GM19043 (cell line): ENCODE measurements around the gene ZNF280C.
"Not testable (repeated sequence)": the region's sequence is repeated elsewhere in the genome, so short reads cannot be mapped to it uniquely, and the experiment has no call there.

ENCODE experiments used
- ATAC-seq: cut with Tn5 transposase; IDR thresholded peaks from one replicate; pipeline ENCODE4 v1.9.1; 2021; ENCODE audit warnings: low read depth; ENCODE audit not compliant: unreplicated experiment

Gene ZNF280C

GRCh38 chrX:130268449-130269170 lies at the start of gene ZNF280C:
ZNF280C (minus strand) TSS chrX:130268899; CDS start chrX:130260449, 8,450 bp downstream.
- ATAC-seq = peak; percentile 84

GRCh38 chrX:130304587-130305368 lies 36.1 kb upstream of the ZNF280C start:
- no peak for ATAC-seq

GRCh38 chrX:130301977-130302376 lies 33.3 kb upstream of the ZNF280C start:
- no peak for ATAC-seq

GRCh38 chrX:130301405-130301804 lies 32.7 kb upstream of the ZNF280C start:
- ATAC-seq = no peak

- ATAC-seq = no peak
These were observed 31.2 kb upstream of the ZNF280C start for GRCh38 chrX:130300010-130300282.

- ATAC-seq = no peak
These were observed 30.7 kb upstream of the ZNF280C start for GRCh38 chrX:130299279-130300009.

- no peak for ATAC-seq
These were observed 28.0 kb upstream of the ZNF280C start for GRCh38 chrX:130296743-130297142.

GRCh38 chrX:130296297-130296678 lies 27.6 kb upstream of the ZNF280C start:
- no peak for ATAC-seq

- no peak for ATAC-seq
These were observed 27.0 kb upstream of the ZNF280C start for GRCh38 chrX:130295519-130296296.

GRCh38 chrX:130287071-130287770 lies 18.5 kb upstream of the ZNF280C start:
- no peak for ATAC-seq

- ATAC-seq = no peak
These were observed 17.0 kb upstream of the ZNF280C start for GRCh38 chrX:130285710-130286109.

- ATAC-seq = no peak
These were observed 16.4 kb upstream of the ZNF280C start for GRCh38 chrX:130285069-130285620.

GRCh38 chrX:130282151-130282550 lies 13.5 kb upstream of the ZNF280C start:
- ATAC-seq = no peak

- ATAC-seq = no peak
These were observed 12.2 kb upstream of the ZNF280C start for GRCh38 chrX:130280901-130281300.

GRCh38 chrX:130272253-130272652 lies 3.6 kb upstream of the ZNF280C start:
- ATAC-seq = not testable (repeated sequence)

GRCh38 chrX:130269391-130269790 lies 692 bp upstream of the ZNF280C start:
- not testable (repeated sequence) for ATAC-seq

GRCh38 chrX:130267956-130268448 lies 697 bp downstream of the ZNF280C start:
- peak; percentile 8 for ATAC-seq

- no peak for ATAC-seq
These were observed 4.1 kb downstream of the ZNF280C start for GRCh38 chrX:130264573-130264972.

GRCh38 chrX:130263016-130263415 lies 5.7 kb downstream of the ZNF280C start:
- ATAC-seq = no peak

GRCh38 chrX:130262231-130262630 lies 6.5 kb downstream of the ZNF280C start:
- no peak for ATAC-seq
